AG10803 (cell line): ENCODE measurements around the gene CMTM8.

Experiments used
- DNase-seq: peaks from one replicate; pipeline ENCODE4 v3.0.0; 2010; ENCODE audit warnings: low read depth
- H3K4me3 ChIP-seq: 2 replicates; pipeline ENCODE4 v1.5.1; 2011; ENCODE audit warnings: mild to moderate bottlenecking, low read length, control low read depth
- CTCF ChIP-seq: conservative IDR thresholded peaks from 2 replicates; pipeline ENCODE4 v1.5.1; 2011; ENCODE audit warnings: mild to moderate bottlenecking, low read length, control low read depth, inconsistent platforms

CMTM8 gene

GRCh38 chr3:32406486-32407408 is 168.3 kb downstream of the CMTM8 start:
- H3K4me3 ChIP-seq = no peak overlapping the region
- no peak for DNase-seq
- no peak for TF ChIP-seq CTCF

GRCh38 chr3:32410367-32411246 is 172.1 kb downstream of the CMTM8 start:
- DNase-seq = no peak
- no peak for TF ChIP-seq CTCF
- H3K4me3 ChIP-seq = no peak overlapping the region

- no peak for TF ChIP-seq CTCF
- H3K4me3 ChIP-seq = no peak overlapping the region
- DNase-seq = no peak
These were observed 173.0 kb downstream of the CMTM8 start for GRCh38 chr3:32411442-32411841.

- DNase-seq = no peak
- TF ChIP-seq CTCF = no peak
- no peak overlapping the region for H3K4me3 ChIP-seq
These were observed 174.4 kb downstream of the CMTM8 start for GRCh38 chr3:32412887-32413286.

GRCh38 chr3:32413845-32414521 is 175.5 kb downstream of the CMTM8 start:
- no peak for TF ChIP-seq CTCF
- H3K4me3 ChIP-seq = no peak overlapping the region

GRCh38 chr3:32414522-32415202 is 176.2 kb downstream of the CMTM8 start:
- TF ChIP-seq CTCF = no peak
- DNase-seq = no peak
- H3K4me3 ChIP-seq = no peak overlapping the region

More at GRCh38 chr3:32413845-32414521, 175.5 kb downstream of the CMTM8 start:
- DNase-seq = no peak
